ENCODE measurements around the gene ABO. TPM values are rescaled to one million over a fixed set of nuclear protein-coding genes. Genes with fewer than 3 reads are reported as not detected.
"Not testable (repeated sequence)": the region's sequence is repeated elsewhere in the genome, so short reads cannot be mapped to it uniquely, and the experiment has no call there.

ABO gene
- total and polyA plus RNA-seq, 9 donors, result 16.0 to 27.7 (median 21.1) TPM

DNA sequence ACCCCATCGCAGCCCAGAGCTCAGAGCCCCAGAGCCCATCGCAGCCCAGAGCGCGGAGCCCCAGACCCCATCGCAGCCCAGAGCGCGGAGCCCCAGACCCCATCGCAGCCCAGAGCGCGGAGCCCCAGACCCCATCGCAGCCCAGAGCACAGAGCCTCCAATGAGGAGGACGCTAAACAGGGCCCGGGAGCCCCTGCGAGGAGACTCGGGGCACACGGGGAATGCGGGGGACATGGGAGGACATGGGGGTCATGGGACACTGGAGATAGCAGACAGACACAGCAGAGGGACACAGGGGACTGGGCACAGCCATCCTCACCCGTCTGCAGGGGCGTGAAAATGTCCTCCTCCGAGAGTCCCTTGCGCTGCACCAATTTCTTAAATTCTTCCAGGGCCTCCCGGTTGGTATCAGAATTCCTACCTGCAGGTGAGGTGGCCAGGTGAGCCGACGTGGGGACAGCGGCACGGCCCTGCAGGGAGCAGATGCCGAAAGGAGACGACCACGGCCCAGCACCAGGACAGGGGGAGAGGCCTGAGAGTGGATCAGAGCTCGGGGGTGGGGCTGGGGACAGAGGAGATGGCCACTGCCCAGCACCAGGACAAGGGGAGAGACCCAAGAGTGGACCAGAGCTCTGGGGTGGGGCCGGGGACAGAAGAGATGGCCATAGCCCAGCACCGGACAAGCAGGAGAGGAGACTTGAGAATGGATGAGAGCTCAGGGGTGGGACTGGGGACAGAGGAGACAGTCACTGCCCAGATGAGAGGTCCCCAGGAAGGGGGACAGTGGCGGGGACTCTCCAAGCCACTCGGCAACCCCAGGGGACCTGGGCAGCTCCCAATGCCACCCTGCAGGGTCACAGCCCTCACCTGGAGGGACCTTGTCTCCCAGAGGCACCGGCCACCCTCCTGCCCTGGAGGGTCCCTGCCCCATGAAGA is 68.7 kb downstream of the ABO start:
- H3K4me1 ChIP-seq (ENCODE audit: insufficient read depth), result no peaks in the 10 kb centered on the region
- intact Hi-C loops (cut with DNase I), result no loop called here
- H3K4me3 ChIP-seq, result no peak overlapping the region
- no peaks in the 10 kb centered on the region for H3K36me3 ChIP-seq
- H3K9me3 ChIP-seq, result no peaks in the 10 kb centered on the region
- 83 to 85% (median 84%) methylated on average over 25 to 35 of the region's 35 CpGs for WGBS, 3 donors
- no peak for TF ChIP-seq POLR2A (IDR thresholded peaks at IDR 0.05)
- no peak for TF ChIP-seq EP300 (IDR thresholded peaks at IDR 0.05)
- DNase-seq, result peak in 1 of 5 donors; percentile 28
- no peaks in the 10 kb centered on the region for H3K27me3 ChIP-seq
- no peak overlapping the region for H3K27ac ChIP-seq

DNA sequence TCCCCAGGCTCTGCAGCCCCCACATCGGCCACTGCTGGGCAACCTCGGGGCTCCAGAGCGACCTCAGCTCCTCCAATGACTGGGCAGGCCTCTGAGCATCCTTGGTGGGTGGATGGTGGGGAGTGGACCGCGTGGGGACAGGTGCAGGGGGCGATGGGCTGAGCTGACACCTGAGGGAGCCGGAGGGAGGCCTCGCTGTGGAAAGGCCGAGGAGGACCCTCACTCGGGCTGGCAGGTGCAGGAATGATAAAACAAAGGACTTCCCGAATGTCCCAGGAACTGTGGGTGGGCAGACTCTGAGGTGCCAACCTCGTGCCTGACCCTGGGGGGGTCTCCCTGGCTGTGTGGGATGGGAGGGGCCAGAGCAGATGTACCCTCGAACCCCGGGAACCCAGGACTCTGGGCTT is 69.5 kb downstream of the ABO start:
- H3K9me3 ChIP-seq; H3K27me3 ChIP-seq; intact Hi-C loops (cut with DNase I); H3K36me3 ChIP-seq; H3K4me3 ChIP-seq; DNase-seq; H3K4me1 ChIP-seq (ENCODE audit: insufficient read depth); H3K27ac ChIP-seq: not testable (repeated sequence)
- WGBS, 3 donors, result 67 to 77% (median 69%) methylated on average over 14 of the region's 14 CpGs

Small RNA genes within 50 kb of the gene (small RNA-seq; reads per million reads assigned to genes)
- not detected for gene RF00019

Other genes with a start within 250 kb of the ABO start
- gene GTF3C5, start 244.2 kb downstream of the ABO start, total RNA-seq, result 10 to 100 TPM; 44.2 to 61.4 (median 52.2) TPM
- 10 to 100 TPM; 32.3 to 71.6 TPM for gene GTF3C5, start 244.2 kb downstream of the ABO start, polyA plus RNA-seq
- 10 to 100 TPM in 1 of 7 donors, 1 to 10 TPM in 6; 1.8 to 13.6 (median 2.9) TPM for gene CEL, start 213.2 kb downstream of the ABO start, total RNA-seq
- 1 to 10 TPM; 1.3 TPM for gene CEL, start 213.2 kb downstream of the ABO start, polyA plus RNA-seq
- 100 to 1,000 TPM in 1 of 7 donors, 10 to 100 TPM in 6; 26.6 to 139 (median 48.8) TPM for gene RALGDS, start 154.0 kb downstream of the ABO start, total RNA-seq
- 10 to 100 TPM; 26.2 to 55.4 TPM for gene RALGDS, start 154.0 kb downstream of the ABO start, polyA plus RNA-seq
- 10 to 100 TPM; 11.0 to 43.3 (median 25.9) TPM for gene GBGT1, start 111.3 kb downstream of the ABO start, total RNA-seq
- 10 to 100 TPM in 1 of 2 donors, 1 to 10 TPM in 1; 3.9 to 12.9 TPM for gene GBGT1, start 111.3 kb downstream of the ABO start, polyA plus RNA-seq
- gene OBP2B, start 66.0 kb downstream of the ABO start, total RNA-seq, result 1 to 10 TPM in 2 of 7 donors, under 1 TPM in 2, not detected in 3; 0.33 to 5.3 (median 2.7) TPM
- gene OBP2B, start 66.0 kb downstream of the ABO start, polyA plus RNA-seq, result not detected
- 10 to 100 TPM; 13.6 to 24.9 (median 21.0) TPM for gene SURF6, start 61.0 kb upstream of the ABO start, total RNA-seq
- gene SURF6, start 61.0 kb upstream of the ABO start, polyA plus RNA-seq, result 10 to 100 TPM; 12.7 to 24.0 TPM
- gene MED22, start 72.9 kb upstream of the ABO start, total RNA-seq, result 10 to 100 TPM; 20.6 to 43.8 (median 38.7) TPM
- 10 to 100 TPM in 1 of 2 donors, 1 to 10 TPM in 1; 8.3 to 24.5 TPM for gene MED22, start 72.9 kb upstream of the ABO start, polyA plus RNA-seq
- gene RPL7A, start 73.0 kb upstream of the ABO start, total RNA-seq, result 1,000 to 10,000 TPM; 3,805 to 5,253 (median 4,187) TPM
- 1,000 to 10,000 TPM; 5,821 to 6,397 TPM for gene RPL7A, start 73.0 kb upstream of the ABO start, polyA plus RNA-seq
- gene SURF1, start 81.3 kb upstream of the ABO start, total RNA-seq, result 10 to 100 TPM; 23.5 to 44.7 (median 33.8) TPM
- 10 to 100 TPM; 36.8 to 51.3 TPM for gene SURF1, start 81.3 kb upstream of the ABO start, polyA plus RNA-seq
- gene SURF2, start 81.3 kb upstream of the ABO start, total RNA-seq, result 10 to 100 TPM; 13.7 to 30.4 (median 15.8) TPM
- gene SURF2, start 81.3 kb upstream of the ABO start, polyA plus RNA-seq, result 10 to 100 TPM in 1 of 2 donors, 1 to 10 TPM in 1; 8.6 to 21.4 TPM
- gene SURF4, start 100.9 kb upstream of the ABO start, total RNA-seq, result 100 to 1,000 TPM in 4 of 7 donors, 10 to 100 TPM in 3; 58.7 to 126 (median 107) TPM
- gene SURF4, start 100.9 kb upstream of the ABO start, polyA plus RNA-seq, result 100 to 1,000 TPM in 1 of 2 donors, 10 to 100 TPM in 1; 73.8 to 165 TPM
- 1 to 10 TPM in 5 of 7 donors, under 1 TPM in 2; 0.48 to 1.7 (median 1.2) TPM for gene STKLD1, start 101.2 kb upstream of the ABO start, total RNA-seq
- gene STKLD1, start 101.2 kb upstream of the ABO start, polyA plus RNA-seq, result 1 to 10 TPM; 1.3 to 2.3 TPM
- gene REXO4, start 142.8 kb upstream of the ABO start, total RNA-seq, result 10 to 100 TPM; 15.9 to 31.0 (median 21.9) TPM
- 10 to 100 TPM; 17.6 to 22.3 TPM for gene REXO4, start 142.8 kb upstream of the ABO start, polyA plus RNA-seq
- 1 to 10 TPM; 1.8 to 4.2 (median 3.6) TPM for gene ADAMTS13, start 147.2 kb upstream of the ABO start, total RNA-seq
- gene ADAMTS13, start 147.2 kb upstream of the ABO start, polyA plus RNA-seq, result 1 to 10 TPM in 1 of 2 donors, under 1 TPM in 1; 0.45 to 3.8 TPM
- 10 to 100 TPM in 6 of 7 donors, 1 to 10 TPM in 1; 8.2 to 23.4 (median 18.6) TPM for gene CACFD1, start 184.8 kb upstream of the ABO start, total RNA-seq
- 10 to 100 TPM in 1 of 2 donors, 1 to 10 TPM in 1; 1.6 to 16.0 TPM for gene CACFD1, start 184.8 kb upstream of the ABO start, polyA plus RNA-seq
- gene SLC2A6, start 203.9 kb upstream of the ABO start, total RNA-seq, result 1 to 10 TPM in 4 of 7 donors, under 1 TPM in 3; 0.48 to 7.4 (median 1.1) TPM
- gene SLC2A6, start 203.9 kb upstream of the ABO start, polyA plus RNA-seq, result under 1 TPM; 0.37 to 0.93 TPM
- gene MYMK, start 249.8 kb upstream of the ABO start, total RNA-seq, result not detected
- gene MYMK, start 249.8 kb upstream of the ABO start, polyA plus RNA-seq, result not detected

Measured in ovary (tissue), 9 donors.